OCI-LY7 (cell line): ENCODE results near the gene TRIM54.

ENCODE experiments used
- EZH2phosphoT487 ChIP-seq: fragments of 200-600 bp; sonication (generic); IDR thresholded peaks from 2 replicates; pipeline ENCODE4 v1.6.1; 2018; ENCODE audit warnings: low read depth, borderline replicate concordance, mild to moderate bottlenecking, mixed run types, antibody characterized with exemption, low read length, moderate library complexity, mixed read lengths
- TF ChIP-seq, protein P1 (sequence below): fragments of 200-600 bp; sonication (generic); conservative IDR thresholded peaks from 2 replicates; pipeline ENCODE4 v1.5.1; 2014; ENCODE audit warnings: mild to moderate bottlenecking, antibody characterized with exemption, low read length, moderate library complexity, mixed read lengths

GRCh38 chr2:27247893-27248292 is 34.3 kb upstream of the TRIM54 start:
- TF ChIP-seq, protein P1, sequence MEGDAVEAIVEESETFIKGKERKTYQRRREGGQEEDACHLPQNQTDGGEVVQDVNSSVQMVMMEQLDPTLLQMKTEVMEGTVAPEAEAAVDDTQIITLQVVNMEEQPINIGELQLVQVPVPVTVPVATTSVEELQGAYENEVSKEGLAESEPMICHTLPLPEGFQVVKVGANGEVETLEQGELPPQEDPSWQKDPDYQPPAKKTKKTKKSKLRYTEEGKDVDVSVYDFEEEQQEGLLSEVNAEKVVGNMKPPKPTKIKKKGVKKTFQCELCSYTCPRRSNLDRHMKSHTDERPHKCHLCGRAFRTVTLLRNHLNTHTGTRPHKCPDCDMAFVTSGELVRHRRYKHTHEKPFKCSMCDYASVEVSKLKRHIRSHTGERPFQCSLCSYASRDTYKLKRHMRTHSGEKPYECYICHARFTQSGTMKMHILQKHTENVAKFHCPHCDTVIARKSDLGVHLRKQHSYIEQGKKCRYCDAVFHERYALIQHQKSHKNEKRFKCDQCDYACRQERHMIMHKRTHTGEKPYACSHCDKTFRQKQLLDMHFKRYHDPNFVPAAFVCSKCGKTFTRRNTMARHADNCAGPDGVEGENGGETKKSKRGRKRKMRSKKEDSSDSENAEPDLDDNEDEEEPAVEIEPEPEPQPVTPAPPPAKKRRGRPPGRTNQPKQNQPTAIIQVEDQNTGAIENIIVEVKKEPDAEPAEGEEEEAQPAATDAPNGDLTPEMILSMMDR, result no peak
- TF ChIP-seq EZH2phosphoT487, result no peak
